BJ (cell line): Measurements from ENCODE around the gene RAD51B. TPM values are rescaled to one million over a fixed set of nuclear protein-coding genes. Genes with fewer than 3 reads are reported as not detected.

Source experiments
- CTCF ChIA-PET: fragments of 350-600 bp; formaldehyde crosslinking; extraction: SDS; loops from one replicate; lab custom pipeline; 2021; ENCODE audit warnings: antibody characterized with exemption, inconsistent platforms; lab: Yijun Ruan, JAX
- POLR2A ChIA-PET: fragments of 300-600 bp; sonication (Branson Sonifier 250); formaldehyde crosslinking; extraction: SDS; loops from one replicate; lab custom pipeline; 2021; ENCODE audit warnings: antibody characterized with exemption; lab: Charles Lee
- DNase-seq: peaks from one replicate; pipeline ENCODE4 v3.0.0-alpha.2; 2011; ENCODE audit warnings: low read depth
- H3K27me3 ChIP-seq: 2 replicates; pipeline ENCODE4 v1.6.0; 2011; ENCODE audit warnings: low read length; ENCODE audit not compliant: control insufficient read depth, insufficient read depth
- H3K36me3 ChIP-seq: 2 replicates; pipeline ENCODE4 v1.5.1; 2011; ENCODE audit warnings: low read length; ENCODE audit not compliant: control insufficient read depth, insufficient read depth
- H3K4me3 ChIP-seq: 2 replicates; pipeline ENCODE4 v1.5.1; 2011; ENCODE audit warnings: low read depth, mild to moderate bottlenecking, control low read depth, low read length
- polyA plus RNA-seq: library from polyadenylated mRNA; depleted of rRNA; stranded (reverse); fragments of >200 nt; gene quantifications from 2 replicates; pipeline ENCODE4 v1.2.3, GENCODE V29; 2011
- TF ChIP-seq, protein P1 (sequence below): IDR thresholded peaks from 2 replicates; pipeline ENCODE4 v1.5.1; 2011; ENCODE audit warnings: low read depth, mild to moderate bottlenecking, control low read depth, inconsistent platforms, low read length, moderate library complexity; ENCODE audit not compliant: insufficient read depth

RAD51B gene
- polyA plus RNA-seq, 1 experiment: 5.6 TPM

DNA sequence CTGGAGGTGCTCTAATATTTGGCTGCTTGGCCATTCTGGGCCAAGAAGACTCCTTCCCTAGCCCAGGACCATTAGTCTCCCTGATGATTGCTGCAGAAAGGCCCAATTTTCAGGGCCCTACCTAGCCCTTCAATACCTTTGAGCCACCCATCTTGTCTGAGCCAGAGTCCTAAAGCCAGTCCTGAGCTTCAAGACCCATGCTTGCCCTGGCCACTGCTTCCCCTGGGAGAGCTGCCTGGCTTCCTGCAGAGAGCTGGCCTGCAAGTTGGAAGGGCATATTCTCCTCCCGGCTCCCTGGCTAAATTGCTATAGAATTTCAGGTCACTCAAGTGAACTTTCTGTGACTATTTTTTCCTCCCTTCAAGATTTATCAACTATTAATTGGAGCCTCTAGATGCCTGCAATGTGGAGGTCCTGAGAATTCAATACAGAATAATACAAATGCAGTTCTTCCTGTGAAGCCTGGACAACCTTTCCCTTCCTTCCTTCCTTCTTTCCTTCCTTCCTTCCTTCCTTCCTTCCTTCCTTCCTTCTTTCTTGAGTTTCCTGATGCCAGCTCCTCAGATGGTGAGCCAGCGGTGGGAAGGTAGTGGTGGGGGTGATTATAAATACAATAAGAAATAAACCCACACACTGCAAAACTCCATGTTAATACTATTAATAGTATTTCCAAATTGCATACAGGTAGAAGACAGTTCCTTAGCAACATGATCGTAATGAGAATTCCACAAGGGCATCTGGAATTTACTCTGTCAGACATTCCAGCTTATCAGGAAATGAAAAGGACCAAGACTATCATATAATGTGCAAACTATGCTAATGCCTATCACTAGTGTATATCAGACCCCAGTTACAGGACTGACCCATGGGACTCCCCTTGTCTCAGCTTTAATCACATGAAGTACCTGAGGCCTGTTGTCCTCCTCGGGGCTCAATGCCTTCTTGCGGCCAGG lies 865.2 kb downstream of the RAD51B start:
- no peaks in the 10 kb centered on the region for H3K27me3 ChIP-seq
- H3K36me3 ChIP-seq: no peaks in the 10 kb centered on the region
- no peak overlapping the region for H3K4me3 ChIP-seq
- TF ChIP-seq, protein P1, sequence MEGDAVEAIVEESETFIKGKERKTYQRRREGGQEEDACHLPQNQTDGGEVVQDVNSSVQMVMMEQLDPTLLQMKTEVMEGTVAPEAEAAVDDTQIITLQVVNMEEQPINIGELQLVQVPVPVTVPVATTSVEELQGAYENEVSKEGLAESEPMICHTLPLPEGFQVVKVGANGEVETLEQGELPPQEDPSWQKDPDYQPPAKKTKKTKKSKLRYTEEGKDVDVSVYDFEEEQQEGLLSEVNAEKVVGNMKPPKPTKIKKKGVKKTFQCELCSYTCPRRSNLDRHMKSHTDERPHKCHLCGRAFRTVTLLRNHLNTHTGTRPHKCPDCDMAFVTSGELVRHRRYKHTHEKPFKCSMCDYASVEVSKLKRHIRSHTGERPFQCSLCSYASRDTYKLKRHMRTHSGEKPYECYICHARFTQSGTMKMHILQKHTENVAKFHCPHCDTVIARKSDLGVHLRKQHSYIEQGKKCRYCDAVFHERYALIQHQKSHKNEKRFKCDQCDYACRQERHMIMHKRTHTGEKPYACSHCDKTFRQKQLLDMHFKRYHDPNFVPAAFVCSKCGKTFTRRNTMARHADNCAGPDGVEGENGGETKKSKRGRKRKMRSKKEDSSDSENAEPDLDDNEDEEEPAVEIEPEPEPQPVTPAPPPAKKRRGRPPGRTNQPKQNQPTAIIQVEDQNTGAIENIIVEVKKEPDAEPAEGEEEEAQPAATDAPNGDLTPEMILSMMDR: no peak
- POLR2A ChIA-PET: interaction anchor here (0.6 kb wide), 1 partner anchor 125 kb away, joined by 8 read pairs; no protein-coding TSS in a partner anchor
- no peak for DNase-seq
- CTCF ChIA-PET: interaction anchor here (1.0 to 2.1 kb wide), 5 partner anchors 9 to 436 kb away, joined by 3 to 5 read pairs (median 3); no protein-coding TSS in a partner anchor

DNA sequence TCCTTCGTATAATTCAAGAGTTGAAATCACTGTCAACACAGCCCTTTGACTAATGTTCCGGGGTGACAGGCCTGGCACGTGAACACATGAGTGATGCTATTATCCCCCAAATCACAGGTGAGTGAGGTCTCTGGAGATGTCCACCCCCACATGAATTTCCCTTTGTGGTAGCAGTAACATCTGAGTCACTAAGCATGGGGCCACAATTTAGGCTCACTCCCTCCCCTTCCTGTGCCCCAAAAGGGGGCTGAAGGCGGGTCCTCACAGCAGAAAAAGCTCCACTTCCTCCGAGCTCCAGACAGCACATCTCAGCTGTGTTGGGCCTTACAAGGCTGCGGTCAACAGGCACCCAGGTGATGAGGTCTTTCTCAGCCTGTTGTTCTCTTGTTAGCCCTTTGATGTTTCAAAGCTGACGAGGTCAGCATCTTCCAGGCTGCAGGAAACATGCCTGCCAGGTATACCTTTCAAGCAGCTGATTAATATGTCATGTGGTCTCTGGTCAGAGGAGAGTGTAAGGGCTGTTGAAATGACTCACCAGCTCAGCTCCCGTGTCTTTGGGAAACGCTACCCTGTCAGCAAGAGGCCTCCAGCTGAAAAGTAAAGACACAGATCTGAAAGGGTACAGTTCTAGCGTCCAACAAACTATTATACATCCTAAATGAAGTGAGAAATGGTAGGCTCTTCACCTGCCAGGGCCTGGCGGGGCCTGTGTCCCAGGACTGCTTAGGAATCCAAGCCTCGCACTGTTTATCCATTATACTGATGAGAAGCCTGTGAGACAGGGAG lies 866.0 kb downstream of the RAD51B start:
- ChIA-PET CTCF (interaction anchor here (1.0 to 2.1 kb wide), 4 partner anchors 101 to 437 kb away, joined by 3 to 6 read pairs (median 4); no protein-coding TSS in a partner anchor), POLR2A (interaction anchor here (0.9 kb wide), 1 partner anchor 102 kb away, joined by 4 read pairs; no protein-coding TSS in a partner anchor)

DNA sequence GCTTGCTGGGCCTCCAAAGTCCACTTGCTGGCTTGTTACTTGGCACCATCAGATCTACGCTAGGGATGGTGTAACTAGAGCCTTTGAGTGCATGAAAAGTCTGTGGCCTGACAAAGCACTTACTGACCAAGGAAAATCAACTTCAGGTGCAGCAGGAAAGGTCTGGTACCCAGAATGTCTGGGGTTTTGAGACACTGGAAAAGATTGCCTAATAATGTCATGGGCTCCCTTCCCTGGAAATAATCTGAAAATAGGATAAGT lies 866.6 kb downstream of the RAD51B start:
- ChIA-PET POLR2A (interaction anchor here (0.9 kb wide), 1 partner anchor 101 kb away, joined by 4 read pairs; no protein-coding TSS in a partner anchor), CTCF (interaction anchor here (1.4 to 2.1 kb wide), 2 partner anchors 131 to 437 kb away, joined by 5 to 6 read pairs; no protein-coding TSS in a partner anchor)
- no peak for DNase-seq

More for the DNA sequence above, 866.0 kb downstream of the RAD51B start:
- Histone ChIP-seq H3K36me3 (no peaks in the 10 kb centered on the region), H3K4me3 (no peak overlapping the region), H3K27me3 (no peaks in the 10 kb centered on the region)
- no peak for DNase-seq
- TF ChIP-seq, protein P1: no peak

DNA sequence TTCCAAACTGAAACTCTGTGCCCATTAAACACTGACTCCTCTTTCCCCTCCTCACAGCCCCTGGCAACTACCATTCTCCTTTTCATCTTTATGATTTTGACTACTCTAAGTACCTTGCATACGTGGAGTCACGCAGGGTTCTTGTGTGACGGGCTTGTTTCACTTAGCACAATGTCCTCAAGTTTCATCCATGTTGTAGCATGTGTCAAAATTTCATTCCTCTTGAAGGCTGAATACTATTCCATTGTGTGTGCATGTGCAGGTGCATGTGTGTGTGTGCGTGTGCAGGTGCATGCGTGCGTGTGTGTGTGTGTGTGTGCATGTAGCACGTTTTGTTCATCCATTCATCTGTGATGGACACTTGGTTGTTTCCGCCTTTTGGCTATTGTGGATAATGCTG lies 867.1 kb downstream of the RAD51B start:
- Histone ChIP-seq H3K36me3 (no peaks in the 10 kb centered on the region), H3K27me3 (no peaks in the 10 kb centered on the region), H3K4me3 (no peak overlapping the region)
- DNase-seq: no peak
- POLR2A ChIA-PET: no interaction called here
- CTCF ChIA-PET: interaction anchor here (1.4 kb wide), 1 partner anchor 130 kb away, joined by 6 read pairs; no protein-coding TSS in a partner anchor
- TF ChIP-seq, protein P1: no peak

More for the DNA sequence above, 866.6 kb downstream of the RAD51B start:
- Histone ChIP-seq H3K4me3 (no peak overlapping the region), H3K36me3 (no peaks in the 10 kb centered on the region), H3K27me3 (no peaks in the 10 kb centered on the region)
- TF ChIP-seq, protein P1: no peak
